Activated naive CD4-positive, alpha-beta T cell treated with anti-CD3 and anti-CD28 coated beads, Interleukin-2, amount 50 U/mL, for 16 hours (primary cell): ENCODE data around the gene ACTA2.

Experiments used
- DNase-seq: peaks from one replicate; pipeline ENCODE4 v3.0.0-alpha.2; 2020

ACTA2 gene

GRCh38 chr10:88952647-88953111 is at the start of gene ACTA2:
Gene ACTA2, minus strand, starts transcription at chr10:88952773. Its CDS starts 3,843 bp downstream, at chr10:88948930.
- no peak for DNase-seq

GRCh38 chr10:89001729-89002072 is 49.1 kb upstream of the ACTA2 start:
- DNase-seq: no peak

DNA sequence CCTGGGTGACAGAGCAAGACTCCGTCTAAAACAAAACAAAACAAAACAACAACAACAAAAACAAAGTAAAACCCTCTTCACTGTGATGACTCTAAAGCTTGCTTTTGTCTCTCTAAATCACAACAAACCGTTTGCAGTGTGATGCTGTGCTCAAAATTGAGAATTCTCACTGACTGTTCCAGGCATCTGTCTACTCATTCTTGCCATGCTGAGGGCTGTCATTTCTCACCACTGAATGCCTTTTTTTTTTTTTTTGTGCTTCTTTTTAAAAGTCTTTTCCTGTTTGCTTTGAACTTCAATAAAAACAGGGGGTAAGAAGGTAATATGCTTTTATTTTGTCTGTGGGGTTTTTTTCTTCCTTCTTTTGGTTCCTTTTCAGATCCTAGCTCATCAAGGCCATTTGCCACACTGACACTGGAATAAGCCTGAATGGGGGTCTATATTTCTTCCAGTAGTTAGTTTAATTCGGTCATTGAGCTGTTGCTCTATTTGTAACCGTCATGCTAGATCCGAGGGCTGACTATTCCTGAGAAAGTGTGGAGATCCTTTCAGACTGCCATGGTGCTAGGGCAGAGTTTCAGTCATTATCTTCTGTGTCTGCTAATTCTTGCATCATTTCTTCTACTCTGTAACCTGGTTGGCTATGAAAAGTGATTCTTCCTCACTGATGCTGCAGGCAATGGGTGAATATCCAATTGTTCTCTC is 48.6 kb upstream of the ACTA2 start:
- no peak for DNase-seq

GRCh38 chr10:88999625-89000024 is 47.1 kb upstream of the ACTA2 start:
- DNase-seq: no peak

GRCh38 chr10:88996927-88997326 is 44.4 kb upstream of the ACTA2 start:
- DNase-seq: no peak

DNA sequence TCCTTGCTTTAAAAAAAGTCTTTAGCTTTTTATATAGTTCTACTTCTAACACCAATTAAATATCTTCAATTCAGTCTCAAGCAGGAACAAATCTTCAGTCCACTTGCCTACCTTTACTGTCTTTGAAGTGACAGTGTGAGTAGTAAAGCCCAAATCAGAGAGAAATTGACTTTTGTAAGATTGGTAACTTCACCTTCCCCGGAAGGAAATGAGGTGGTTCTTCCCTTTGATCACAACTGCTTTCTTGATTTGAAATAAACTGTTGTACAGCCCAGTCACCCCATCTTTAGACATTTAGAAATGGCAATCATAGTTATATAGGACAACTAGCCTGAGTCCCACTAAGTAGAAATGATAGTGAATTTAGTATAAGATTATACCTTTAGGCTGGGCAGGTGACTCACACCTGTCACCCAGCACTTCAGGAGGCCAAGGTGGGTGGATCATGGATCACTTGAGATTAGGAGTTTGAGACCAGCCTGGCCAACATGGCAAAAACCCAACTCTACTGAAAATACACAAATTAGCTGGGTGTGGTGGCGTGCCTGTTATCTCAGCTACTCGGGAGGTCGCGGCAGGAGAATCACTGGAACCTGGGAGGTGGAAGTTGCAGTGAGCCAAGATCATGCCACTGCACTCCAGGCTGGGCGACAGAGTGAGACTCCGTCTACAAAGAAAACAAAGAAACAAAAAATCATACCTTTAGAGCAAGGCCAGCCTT is 42.7 kb upstream of the ACTA2 start:
- DNase-seq: no peak

GRCh38 chr10:88994019-88994418 is 41.4 kb upstream of the ACTA2 start:
- DNase-seq: no peak

- no peak for DNase-seq
Measured at GRCh38 chr10:88992921-88993524, 40.5 kb upstream of the ACTA2 start.

- no peak for DNase-seq
Measured at GRCh38 chr10:88991899-88992320, 39.3 kb upstream of the ACTA2 start.

GRCh38 chr10:88991161-88991898 is 38.8 kb upstream of the ACTA2 start:
- peak; percentile 74 for DNase-seq

GRCh38 chr10:88990384-88991160 is 38.0 kb upstream of the ACTA2 start, which contains the start of gene FAS:
Gene FAS, plus strand, starts transcription at chr10:88990798. Its CDS starts 79 bp downstream, at chr10:88990877.
- peak; percentile 74 for DNase-seq

DNA sequence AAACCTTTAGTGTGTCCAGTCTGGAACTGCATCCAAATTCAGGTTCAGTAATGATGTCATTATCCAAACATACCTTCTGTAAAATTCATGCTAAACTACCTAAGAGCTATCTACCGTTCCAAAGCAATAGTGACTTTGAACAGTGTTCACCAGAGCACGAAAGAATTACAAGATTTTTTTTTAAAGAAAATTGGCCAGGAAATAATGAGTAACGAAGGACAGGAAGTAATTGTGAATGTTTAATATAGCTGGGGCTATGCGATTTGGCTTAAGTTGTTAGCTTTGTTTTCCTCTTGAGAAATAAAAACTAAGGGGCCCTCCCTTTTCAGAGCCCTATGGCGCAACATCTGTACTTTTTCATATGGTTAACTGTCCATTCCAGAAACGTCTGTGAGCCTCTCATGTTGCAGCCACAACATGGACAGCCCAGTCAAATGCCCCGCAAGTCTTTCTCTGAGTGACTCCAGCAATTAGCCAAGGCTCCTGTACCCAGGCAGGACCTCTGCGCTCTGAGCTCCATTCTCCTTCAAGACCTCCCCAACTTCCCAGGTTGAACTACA is 37.3 kb upstream of the ACTA2 start:
- no peak for DNase-seq

DNA sequence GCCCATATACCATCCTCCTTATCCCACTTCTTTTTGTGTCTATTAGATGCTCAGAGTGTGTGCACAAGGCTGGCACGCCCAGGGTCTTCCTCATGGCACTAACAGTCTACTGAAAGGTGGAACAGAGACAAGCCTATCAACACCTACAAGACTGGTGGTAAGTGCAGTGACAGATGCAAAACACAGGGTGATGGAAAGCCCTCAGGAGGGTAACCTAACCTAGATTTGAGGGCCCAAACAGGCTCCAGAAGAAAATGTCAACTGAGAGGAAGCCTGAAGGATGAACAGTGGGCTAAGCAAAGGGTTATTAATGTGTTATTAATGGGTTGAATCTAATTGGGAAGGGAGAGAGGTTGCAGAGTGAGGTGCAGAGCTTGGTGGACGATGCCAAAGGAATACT is 36.9 kb upstream of the ACTA2 start:
- no peak for DNase-seq

DNA sequence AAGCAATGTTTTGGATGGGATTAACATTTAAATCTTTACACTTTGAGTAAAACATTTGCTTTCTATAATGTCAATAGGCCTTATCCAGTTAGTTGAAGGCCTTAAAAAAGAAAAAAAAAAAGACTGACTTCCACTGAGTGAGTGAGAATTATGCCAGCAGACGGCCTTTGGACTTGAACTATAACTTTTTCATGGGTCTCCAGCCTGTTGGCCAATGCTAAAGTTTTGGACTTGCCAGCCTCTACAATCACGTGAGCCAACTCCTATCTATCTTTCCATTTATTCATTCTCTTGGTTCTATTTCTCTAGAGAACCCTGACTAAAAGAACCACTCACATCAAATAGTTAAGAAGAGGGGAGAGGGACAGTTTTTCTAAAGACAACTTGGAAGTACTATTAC is 35.3 kb upstream of the ACTA2 start:
- no peak for DNase-seq

GRCh38 chr10:88987243-88987725 is 34.7 kb upstream of the ACTA2 start:
- DNase-seq: peak; percentile 10

DNA sequence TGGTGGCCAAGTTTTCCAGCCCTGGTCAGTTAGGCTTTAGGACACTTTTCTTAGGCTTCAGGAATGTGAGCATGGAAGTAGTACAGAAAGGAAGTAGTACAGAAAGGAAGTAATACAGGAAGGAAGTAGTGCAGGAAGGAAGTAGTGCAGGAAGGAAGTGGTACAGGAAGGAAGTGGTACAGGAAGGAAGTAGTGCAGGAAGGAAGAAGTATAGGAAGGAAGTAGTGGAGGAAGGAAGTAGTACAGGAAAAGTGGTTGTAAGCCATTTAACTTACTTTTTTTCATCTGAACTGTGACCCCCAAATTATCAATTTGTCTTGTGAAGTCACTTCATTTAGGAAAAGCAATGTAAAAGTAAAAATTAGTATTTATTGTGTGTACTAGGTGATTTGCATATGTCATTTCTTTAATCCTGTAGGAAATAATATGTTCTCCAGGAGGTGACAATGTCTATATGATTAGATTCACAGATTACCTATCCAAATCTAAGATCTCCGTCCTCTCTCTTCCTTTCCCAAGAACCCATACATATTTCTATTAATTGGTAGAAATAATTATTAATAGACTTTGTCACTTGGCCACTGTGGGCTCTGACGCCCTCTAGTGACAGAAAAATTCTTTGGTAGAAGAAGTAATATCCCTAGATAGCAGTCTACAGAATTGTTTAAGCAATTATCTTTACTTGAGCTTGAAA is 34.1 kb upstream of the ACTA2 start:
- no peak for DNase-seq

DNA sequence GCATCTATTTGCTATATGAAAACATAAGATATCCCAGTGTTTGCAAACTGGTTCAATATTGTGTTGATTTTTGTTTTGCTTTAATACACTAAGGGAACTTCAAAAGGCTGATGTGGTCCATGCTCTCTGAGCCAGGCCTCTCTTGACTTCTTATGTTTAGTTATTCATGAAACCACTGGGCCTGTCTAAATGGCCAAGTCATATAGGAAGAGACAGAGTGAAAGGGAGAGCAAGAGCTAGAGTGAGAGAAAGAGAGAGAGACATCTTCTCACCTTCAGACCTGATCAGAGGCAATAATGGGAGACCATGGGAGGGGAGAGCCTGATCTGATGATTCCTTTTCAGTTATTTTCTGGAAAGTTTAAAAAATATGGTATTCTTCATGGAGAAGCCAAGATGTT is 32.0 kb upstream of the ACTA2 start:
- no peak for DNase-seq

GRCh38 chr10:88983939-88984338 is 31.4 kb upstream of the ACTA2 start:
- DNase-seq: no peak

DNA sequence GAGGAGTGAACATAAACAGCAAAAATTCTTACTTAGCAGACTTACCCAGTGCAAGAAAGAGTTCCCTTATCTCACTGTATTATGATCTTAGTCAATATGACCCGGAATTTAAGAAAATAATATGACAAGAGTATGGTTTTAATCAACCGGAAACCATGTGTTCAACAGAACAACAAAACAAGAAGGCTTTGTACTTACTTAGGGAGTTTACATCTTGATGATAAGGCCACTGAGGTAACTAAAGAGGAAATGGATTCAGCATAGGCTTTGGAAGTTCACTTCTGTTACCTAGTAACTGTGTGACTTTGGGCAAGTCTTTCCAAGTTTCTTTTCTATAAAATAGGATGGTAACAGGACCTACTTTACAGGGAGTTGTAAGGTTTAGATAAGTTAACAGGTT is 30.6 kb upstream of the ACTA2 start:
- no peak for DNase-seq

- no peak for DNase-seq
Measured at GRCh38 chr10:88982366-88982765, 29.8 kb upstream of the ACTA2 start.

GRCh38 chr10:88981435-88981834 is 28.9 kb upstream of the ACTA2 start:
- DNase-seq: no peak
